Natural killer cell treated with Interleukin-12 subunit alpha and Interleukin-12 subunit beta and Interleukin-15 and Interleukin-18, amount 100 ng/mL, for 72 hours (primary cell): ENCODE measurements around the gene RMDN2. TPM values are rescaled to one million over a fixed set of nuclear protein-coding genes. Genes with fewer than 3 reads are reported as not detected.

Experiments
- ATAC-seq, 2 donors: fragments of 150-1000 bp; cut with Tn5 transposase in 1 of 2; sonication (Bioruptor Pico), chemical (Tn5 transposase) in 1 of 2; 2 replicates each; pipeline ENCODE4 v1.10.0; 2021
- DNase-seq: peaks from one replicate; pipeline ENCODE4 v3.0.0; 2022; ENCODE audit warnings: low spot score
- H3K27ac Mint-ChIP-seq, 2 donors: 1 replicate in 1 of 2; 2 replicates in 1 of 2; pipeline ENCODE4 v1.8.0; 2022; ENCODE audit warnings: mixed read lengths in 2 of 2, mild to moderate bottlenecking in 1 of 2, moderate library complexity in 1 of 2
- H3K27me3 Mint-ChIP-seq, 2 donors: 1 replicate in 1 of 2; 2 replicates in 1 of 2; pipeline ENCODE4 v1.8.0; 2022; ENCODE audit warnings: mixed read lengths in 2 of 2
- H3K36me3 Mint-ChIP-seq: one replicate; pipeline ENCODE4 v1.8.0; 2022; ENCODE audit warnings: mixed read lengths
- H3K4me1 Mint-ChIP-seq, 2 donors: 1 replicate in 1 of 2; 2 replicates in 1 of 2; pipeline ENCODE4 v1.8.0; 2022; ENCODE audit warnings: low read depth in 2 of 2, mixed read lengths in 2 of 2, mild to moderate bottlenecking in 1 of 2
- H3K4me3 Mint-ChIP-seq: one replicate; pipeline ENCODE4 v1.8.0; 2022; ENCODE audit warnings: mixed read lengths
- H3K9me3 Mint-ChIP-seq: 2 replicates; pipeline ENCODE4 v1.8.0; 2022; ENCODE audit warnings: mixed read lengths
- total RNA-seq, 2 donors: library from RNA; stranded (reverse); gene quantifications; one replicate each; pipeline ENCODE4 v1.2.3, GENCODE V29; 2022

Gene RMDN2
- total RNA-seq, 2 donors from 2014 or later: 3.2 to 5.5 TPM

- no peak for DNase-seq
- peak in 1 of 2 donors; percentile 47 for ATAC-seq
- Mint-ChIP-seq H3K9me3 (no peaks in the 10 kb centered on the region), H3K27me3 (peaks cover 35 to 68% of the 10 kb centered on the region in 2 donors), H3K36me3 (no peaks in the 10 kb centered on the region), H3K27ac (peak overlapping the region in 1 of 2 donors; percentile 89), H3K4me3 (peak overlapping the region; percentile 86), H3K4me1 (peaks cover 7 to 32% of the 10 kb centered on the region in 2 donors)
These were observed 112.2 kb downstream of the RMDN2 start for GRCh38 chr2:38037325-38037724.

GRCh38 chr2:38037757-38038621 is 112.9 kb downstream of the RMDN2 start:
- DNase-seq: no peak
- peak; percentile 82 to 88 for ATAC-seq
- peak overlapping the region; percentile 86 to 89 for H3K27ac Mint-ChIP-seq

GRCh38 chr2:38038682-38039081 is 113.6 kb downstream of the RMDN2 start:
- no peak for ATAC-seq
- Mint-ChIP-seq H3K9me3 (no peaks in the 10 kb centered on the region), H3K4me1 (peaks cover 7 to 32% of the 10 kb centered on the region in 2 donors), H3K27me3 (peaks cover 37 to 75% of the 10 kb centered on the region in 2 donors), H3K27ac (peak overlapping the region; percentile 86 to 89), H3K4me3 (peak overlapping the region; percentile 86), H3K36me3 (peaks cover 6% of the 10 kb centered on the region)
- no peak for DNase-seq

More at GRCh38 chr2:38037757-38038621, 112.9 kb downstream of the RMDN2 start:
- Mint-ChIP-seq H3K4me1 (peaks cover 7 to 32% of the 10 kb centered on the region in 2 donors), H3K4me3 (peak overlapping the region; percentile 86), H3K9me3 (no peaks in the 10 kb centered on the region), H3K36me3 (no peaks in the 10 kb centered on the region), H3K27me3 (peaks cover 37 to 73% of the 10 kb centered on the region in 2 donors)

GRCh38 chr2:38039121-38039910 is 114.2 kb downstream of the RMDN2 start:
- no peak overlapping the region for H3K27ac Mint-ChIP-seq
- peaks cover 7% of the 10 kb centered on the region for H3K36me3 Mint-ChIP-seq
- DNase-seq (no peak), ATAC-seq (no peak)
- H3K9me3 Mint-ChIP-seq: no peaks in the 10 kb centered on the region
- H3K4me1 Mint-ChIP-seq: peaks cover 7 to 32% of the 10 kb centered on the region in 2 donors
- no peak overlapping the region for H3K4me3 Mint-ChIP-seq
- peaks cover 36 to 75% of the 10 kb centered on the region in 2 donors for H3K27me3 Mint-ChIP-seq

GRCh38 chr2:38045811-38046210 is 120.7 kb downstream of the RMDN2 start:
- Mint-ChIP-seq H3K9me3 (no peaks in the 10 kb centered on the region), H3K36me3 (peaks cover 7% of the 10 kb centered on the region), H3K4me1 (no peaks in the 10 kb centered on the region), H3K4me3 (no peak overlapping the region), H3K27ac (no peak overlapping the region), H3K27me3 (peaks cover 28 to 40% of the 10 kb centered on the region in 2 donors)
- no peak for ATAC-seq
- DNase-seq: no peak

GRCh38 chr2:38056216-38056615 is 131.1 kb downstream of the RMDN2 start:
- no peaks in the 10 kb centered on the region for H3K9me3 Mint-ChIP-seq
- DNase-seq (no peak), ATAC-seq (no peak)
- H3K27me3 Mint-ChIP-seq: peaks cover 29 to 43% of the 10 kb centered on the region in 2 donors
- no peak overlapping the region for H3K27ac Mint-ChIP-seq
- H3K4me3 Mint-ChIP-seq: no peak overlapping the region
- no peaks in the 10 kb centered on the region for H3K4me1 Mint-ChIP-seq
- no peaks in the 10 kb centered on the region for H3K36me3 Mint-ChIP-seq

GRCh38 chr2:38057651-38058410 is 132.7 kb downstream of the RMDN2 start:
- no peak for DNase-seq
- H3K36me3 Mint-ChIP-seq: no peaks in the 10 kb centered on the region
- peaks cover 22 to 38% of the 10 kb centered on the region in 2 donors for H3K27me3 Mint-ChIP-seq
- H3K4me3 Mint-ChIP-seq: no peak overlapping the region
- no peak for ATAC-seq
- no peak overlapping the region for H3K27ac Mint-ChIP-seq
- H3K9me3 Mint-ChIP-seq: no peaks in the 10 kb centered on the region
- H3K4me1 Mint-ChIP-seq: no peaks in the 10 kb centered on the region

- Mint-ChIP-seq H3K27me3 (peaks cover 19 to 38% of the 10 kb centered on the region in 2 donors), H3K4me1 (no peaks in the 10 kb centered on the region), H3K36me3 (no peaks in the 10 kb centered on the region), H3K4me3 (no peak overlapping the region), H3K27ac (no peak overlapping the region), H3K9me3 (no peaks in the 10 kb centered on the region)
- no peak for DNase-seq
- ATAC-seq: no peak
These were observed 135.3 kb downstream of the RMDN2 start for GRCh38 chr2:38060236-38061018.

- Mint-ChIP-seq H3K9me3 (no peaks in the 10 kb centered on the region), H3K36me3 (no peaks in the 10 kb centered on the region), H3K4me1 (no peaks in the 10 kb centered on the region), H3K4me3 (no peak overlapping the region), H3K27ac (no peak overlapping the region), H3K27me3 (peaks cover 6 to 27% of the 10 kb centered on the region in 2 donors)
- DNase-seq (no peak), ATAC-seq (no peak)
These were observed 139.9 kb downstream of the RMDN2 start for GRCh38 chr2:38064801-38065501.

- peaks cover 6 to 27% of the 10 kb centered on the region in 2 donors for H3K27me3 Mint-ChIP-seq
- no peak overlapping the region for H3K4me3 Mint-ChIP-seq
- ATAC-seq: no peak
- no peak overlapping the region for H3K27ac Mint-ChIP-seq
- no peak for DNase-seq
- H3K4me1 Mint-ChIP-seq: no peaks in the 10 kb centered on the region
- H3K9me3 Mint-ChIP-seq: no peaks in the 10 kb centered on the region
- H3K36me3 Mint-ChIP-seq: no peaks in the 10 kb centered on the region
These were observed 140.5 kb downstream of the RMDN2 start for GRCh38 chr2:38065502-38066135.

GRCh38 chr2:38066421-38067115 is 141.5 kb downstream of the RMDN2 start:
- peaks cover 6 to 25% of the 10 kb centered on the region in 2 donors for H3K27me3 Mint-ChIP-seq
- H3K4me3 Mint-ChIP-seq: no peak overlapping the region
- DNase-seq: no peak
- no peak for ATAC-seq
- H3K27ac Mint-ChIP-seq: no peak overlapping the region
- H3K4me1 Mint-ChIP-seq: no peaks in the 10 kb centered on the region
- H3K9me3 Mint-ChIP-seq: no peaks in the 10 kb centered on the region
- no peaks in the 10 kb centered on the region for H3K36me3 Mint-ChIP-seq
